ENCODE measurements around the gene CEP72.

DNA sequence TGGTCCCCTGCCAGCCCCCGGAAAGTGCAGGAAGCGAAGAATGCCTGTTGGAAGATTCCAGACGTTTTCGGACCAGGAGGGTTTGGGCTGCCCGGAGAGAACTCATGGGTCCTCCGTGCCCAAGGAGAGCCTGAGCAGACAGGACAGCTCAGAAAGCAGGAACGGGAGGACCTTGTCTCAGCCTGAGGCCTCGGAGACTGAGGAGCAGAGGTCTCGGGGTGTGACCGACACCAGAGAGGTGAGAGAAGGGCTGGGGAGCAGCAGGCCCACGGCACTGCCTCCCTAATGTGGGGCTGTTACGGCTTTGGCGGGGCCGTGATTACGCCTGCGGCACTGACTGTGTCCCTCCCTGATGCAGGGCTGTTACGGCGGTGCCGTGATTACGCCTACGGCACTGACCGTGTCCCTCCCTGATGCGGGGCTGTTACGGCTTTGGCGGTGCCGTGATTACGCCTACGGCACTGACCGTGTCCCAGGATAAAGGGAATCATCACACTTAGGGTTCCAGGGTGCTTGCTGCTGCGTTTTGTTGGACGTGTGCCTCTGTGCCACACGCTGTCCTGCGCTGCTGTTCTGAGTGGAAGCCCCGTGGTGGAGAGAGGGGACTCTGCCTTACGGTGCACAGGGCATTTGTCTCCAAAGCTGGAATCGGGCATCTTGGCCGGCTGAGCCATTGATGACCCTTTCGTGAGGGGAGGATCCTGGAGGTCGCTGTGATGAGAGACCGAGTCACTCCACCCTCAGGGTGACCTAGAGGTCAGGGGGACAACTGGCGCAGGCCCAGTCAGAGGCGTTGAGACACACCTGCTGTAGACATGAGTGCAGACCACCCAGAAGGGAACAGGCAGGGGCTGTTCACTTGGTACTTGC, 25.7 kb downstream of the CEP72 start:
- TF ChIP-seq, protein P1, sequence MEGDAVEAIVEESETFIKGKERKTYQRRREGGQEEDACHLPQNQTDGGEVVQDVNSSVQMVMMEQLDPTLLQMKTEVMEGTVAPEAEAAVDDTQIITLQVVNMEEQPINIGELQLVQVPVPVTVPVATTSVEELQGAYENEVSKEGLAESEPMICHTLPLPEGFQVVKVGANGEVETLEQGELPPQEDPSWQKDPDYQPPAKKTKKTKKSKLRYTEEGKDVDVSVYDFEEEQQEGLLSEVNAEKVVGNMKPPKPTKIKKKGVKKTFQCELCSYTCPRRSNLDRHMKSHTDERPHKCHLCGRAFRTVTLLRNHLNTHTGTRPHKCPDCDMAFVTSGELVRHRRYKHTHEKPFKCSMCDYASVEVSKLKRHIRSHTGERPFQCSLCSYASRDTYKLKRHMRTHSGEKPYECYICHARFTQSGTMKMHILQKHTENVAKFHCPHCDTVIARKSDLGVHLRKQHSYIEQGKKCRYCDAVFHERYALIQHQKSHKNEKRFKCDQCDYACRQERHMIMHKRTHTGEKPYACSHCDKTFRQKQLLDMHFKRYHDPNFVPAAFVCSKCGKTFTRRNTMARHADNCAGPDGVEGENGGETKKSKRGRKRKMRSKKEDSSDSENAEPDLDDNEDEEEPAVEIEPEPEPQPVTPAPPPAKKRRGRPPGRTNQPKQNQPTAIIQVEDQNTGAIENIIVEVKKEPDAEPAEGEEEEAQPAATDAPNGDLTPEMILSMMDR (IDR thresholded peaks at IDR 0.05; ENCODE audit: low read depth, low read length, poor library complexity, severe bottlenecking): no peak
- no peak for TF ChIP-seq EZH2phosphoT487 (IDR thresholded peaks at IDR 0.05; ENCODE audit: borderline replicate concordance, low read length)
